Upper lobe of left lung (tissue), 4 donors: Measurements from ENCODE around the gene PACS1.

ENCODE experiments used
- EP300 ChIP-seq, 4 donors: sonication (generic); formaldehyde crosslinking; IDR thresholded peaks; one replicate each; pipeline ENCODE4 v1.5.1; 2017; ENCODE audit warnings: antibody characterized with exemption in 4 of 4, control low read depth in 2 of 4
- POLR2A ChIP-seq, 4 donors: fragments of 450-650 bp; IDR thresholded peaks; one replicate each; pipeline ENCODE4 v1.5.1; 2016 to 2017; ENCODE audit warnings: antibody characterized with exemption in 4 of 4, mild to moderate bottlenecking in 2 of 4
- TF ChIP-seq, protein P1 (sequence below), 6 experiments: fragments of 450-650 bp in 4 of 6; fragments of 200-600 bp in 2 of 6; sonication (generic) in 2 of 6; IDR thresholded peaks; one replicate each; pipeline ENCODE4 v1.5.1; 2016 to 2019; ENCODE audit warnings: antibody characterized with exemption in 6 of 6

DNA sequence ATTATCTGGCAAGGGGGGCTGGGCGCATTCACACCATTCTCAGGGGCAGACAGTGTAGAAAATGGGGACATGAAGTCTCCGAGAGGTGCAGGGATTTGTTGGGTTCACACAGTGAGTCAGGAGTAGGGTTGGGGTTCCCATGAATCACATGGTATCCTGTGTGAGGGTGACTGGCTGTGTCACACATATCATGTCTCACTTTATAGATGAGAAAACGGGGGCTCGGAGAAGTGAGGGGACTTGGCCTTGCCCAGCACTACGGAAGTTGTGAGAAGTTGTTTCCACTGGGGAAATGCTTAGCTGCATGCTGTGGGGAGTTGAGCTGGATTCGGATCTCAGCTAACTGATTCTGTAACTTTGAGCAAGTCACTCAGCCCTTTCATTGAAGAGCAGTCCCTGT lies 25.3 kb upstream of the PACS1 start:
- TF ChIP-seq EP300 (IDR thresholded peaks at IDR 0.05) (no peak), POLR2A (IDR thresholded peaks at IDR 0.05) (no peak)
- TF ChIP-seq, protein P1, sequence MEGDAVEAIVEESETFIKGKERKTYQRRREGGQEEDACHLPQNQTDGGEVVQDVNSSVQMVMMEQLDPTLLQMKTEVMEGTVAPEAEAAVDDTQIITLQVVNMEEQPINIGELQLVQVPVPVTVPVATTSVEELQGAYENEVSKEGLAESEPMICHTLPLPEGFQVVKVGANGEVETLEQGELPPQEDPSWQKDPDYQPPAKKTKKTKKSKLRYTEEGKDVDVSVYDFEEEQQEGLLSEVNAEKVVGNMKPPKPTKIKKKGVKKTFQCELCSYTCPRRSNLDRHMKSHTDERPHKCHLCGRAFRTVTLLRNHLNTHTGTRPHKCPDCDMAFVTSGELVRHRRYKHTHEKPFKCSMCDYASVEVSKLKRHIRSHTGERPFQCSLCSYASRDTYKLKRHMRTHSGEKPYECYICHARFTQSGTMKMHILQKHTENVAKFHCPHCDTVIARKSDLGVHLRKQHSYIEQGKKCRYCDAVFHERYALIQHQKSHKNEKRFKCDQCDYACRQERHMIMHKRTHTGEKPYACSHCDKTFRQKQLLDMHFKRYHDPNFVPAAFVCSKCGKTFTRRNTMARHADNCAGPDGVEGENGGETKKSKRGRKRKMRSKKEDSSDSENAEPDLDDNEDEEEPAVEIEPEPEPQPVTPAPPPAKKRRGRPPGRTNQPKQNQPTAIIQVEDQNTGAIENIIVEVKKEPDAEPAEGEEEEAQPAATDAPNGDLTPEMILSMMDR (IDR thresholded peaks at IDR 0.05), result no peak
